GOT3 (cell line): ENCODE measurements around the gene PRODH2.
"Not testable (repeated sequence)": the region's sequence is repeated elsewhere in the genome, so short reads cannot be mapped to it uniquely, and the experiment has no call there.

Experiments
- DNase-seq: peaks from one replicate; lab custom pipeline; 2025; ENCODE audit warnings: mixed read lengths; lab: John Stamatoyannopoulos, UW

The PRODH2 gene

DNA sequence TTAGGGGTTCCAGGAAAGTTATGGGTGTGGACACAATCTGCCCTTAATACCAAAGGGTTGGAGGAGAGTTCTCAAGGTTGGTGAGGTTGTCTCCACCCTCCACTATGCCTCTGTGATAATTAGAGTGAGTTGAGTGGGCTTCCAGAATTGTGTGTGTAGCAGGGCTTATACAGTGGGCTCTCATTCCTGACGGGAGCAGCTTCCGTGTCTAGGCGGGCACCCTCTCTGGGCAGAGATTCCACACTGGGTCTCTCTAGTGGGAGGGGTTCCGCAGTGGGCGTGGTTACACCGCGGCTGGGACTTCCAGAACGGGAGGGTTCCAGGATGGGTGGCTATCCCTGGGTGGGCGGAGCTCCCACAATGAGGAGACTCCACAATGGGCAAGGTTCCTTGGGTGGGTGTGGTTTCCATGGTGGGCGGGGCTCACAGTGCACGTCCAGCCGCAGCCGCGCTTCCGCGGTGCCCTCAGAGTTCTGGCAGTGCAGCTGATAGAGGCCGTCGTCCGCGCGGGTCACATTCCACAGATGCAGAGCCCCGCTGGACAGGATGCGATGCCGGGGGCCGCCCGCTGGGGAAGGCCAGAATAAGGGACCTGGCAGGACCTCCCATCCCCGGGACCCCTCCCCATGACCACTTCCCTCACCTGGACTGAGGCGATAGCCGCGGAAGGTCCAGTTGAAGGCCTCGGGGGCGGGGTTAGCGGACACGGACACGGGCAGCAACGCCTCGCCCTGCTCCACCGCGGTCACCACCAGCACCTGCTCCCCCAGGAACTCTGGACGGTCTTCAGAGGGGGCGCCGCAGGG lies 31.2 kb upstream of the PRODH2 start:
- no peak for DNase-seq

DNA sequence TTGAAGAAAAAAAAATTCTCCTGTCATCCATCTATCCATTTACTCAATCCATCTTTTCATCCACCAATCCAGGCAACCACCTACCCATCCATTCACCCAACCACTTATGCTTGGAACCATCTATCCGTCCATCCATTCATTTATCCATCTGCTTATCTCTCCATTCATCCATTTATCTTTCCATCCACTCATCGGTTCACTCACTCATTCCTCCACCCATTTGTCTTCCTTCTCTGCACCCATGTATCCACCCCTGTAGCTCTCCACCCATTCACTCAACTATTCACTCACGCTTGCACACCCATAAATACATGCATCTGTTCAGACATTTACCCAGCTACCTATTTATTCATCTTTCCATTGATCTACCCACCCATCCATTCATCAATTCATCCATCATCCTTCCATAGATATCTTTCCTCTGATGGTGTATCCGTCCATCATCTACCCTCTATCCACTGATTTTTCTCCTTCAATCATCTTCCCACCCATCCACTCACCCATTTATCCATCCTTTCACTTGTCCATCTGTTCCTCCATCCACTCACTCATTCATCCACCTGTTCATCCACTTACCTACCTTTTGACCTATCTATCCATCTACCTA lies 30.1 kb upstream of the PRODH2 start:
- no peak for DNase-seq

DNA sequence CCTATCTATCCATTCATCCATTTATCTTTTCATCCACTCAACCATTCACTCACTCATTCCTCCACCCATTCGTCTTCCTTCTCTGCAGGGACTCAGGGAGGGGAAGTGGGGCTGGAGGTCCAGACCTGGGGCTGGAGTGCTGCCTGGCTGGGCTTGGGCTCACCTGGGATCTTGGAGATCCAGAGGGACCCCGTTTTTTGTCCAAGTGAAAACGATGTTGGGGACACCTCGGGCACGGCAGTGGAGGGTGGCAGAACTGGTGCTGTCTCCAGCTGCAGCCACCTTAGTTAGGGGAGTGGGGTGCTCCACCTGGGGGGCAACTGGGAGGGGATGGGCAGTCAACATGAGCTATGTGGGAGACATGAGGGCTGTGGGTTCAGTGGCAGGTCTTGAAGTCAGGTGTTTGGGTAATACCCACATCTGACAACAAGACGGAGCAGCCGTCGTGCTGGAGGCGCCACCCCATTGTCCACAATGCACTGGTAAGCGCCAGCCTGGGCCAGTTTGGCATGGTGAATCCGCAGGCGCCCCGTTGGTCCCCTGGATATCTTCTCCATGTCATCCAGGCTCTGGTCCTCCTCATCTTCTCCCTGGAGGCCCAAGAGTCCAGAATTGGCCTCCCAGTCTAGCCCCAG lies 29.4 kb upstream of the PRODH2 start:
- no peak for DNase-seq

- not testable (repeated sequence) for DNase-seq
These were observed 23.5 kb upstream of the PRODH2 start for GRCh38 chr19:35836096-35836495.

GRCh38 chr19:35833972-35834371 lies 21.3 kb upstream of the PRODH2 start:
- no peak for DNase-seq

GRCh38 chr19:35832054-35832453 lies 19.4 kb upstream of the PRODH2 start:
- DNase-seq = no peak

- DNase-seq = no peak
These were observed 18.3 kb upstream of the PRODH2 start for GRCh38 chr19:35830986-35831385.

GRCh38 chr19:35828692-35829301 lies 16.2 kb upstream of the PRODH2 start:
- DNase-seq = peak; percentile 10

DNA sequence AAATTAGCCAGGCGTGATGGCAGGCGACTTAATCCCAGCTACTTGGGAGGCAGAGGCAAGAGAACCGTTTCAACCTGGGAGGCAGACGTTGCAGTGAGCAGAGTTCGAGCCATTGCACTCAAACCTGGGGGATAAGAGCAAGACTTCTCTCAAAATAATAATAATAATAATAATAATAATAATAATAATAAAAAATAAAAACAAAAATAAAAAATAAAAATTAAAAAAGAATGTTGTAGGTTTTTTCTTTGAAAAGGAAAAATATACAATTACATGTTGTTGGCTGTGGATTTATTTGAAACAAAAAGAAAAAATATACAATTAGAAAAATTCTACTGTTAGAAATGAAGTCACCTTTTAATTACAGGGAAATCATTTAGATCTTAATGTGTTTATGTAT lies 11.5 kb upstream of the PRODH2 start:
- no peak for DNase-seq

GRCh38 chr19:35822579-35822978 lies 9.9 kb upstream of the PRODH2 start:
- no peak for DNase-seq

DNA sequence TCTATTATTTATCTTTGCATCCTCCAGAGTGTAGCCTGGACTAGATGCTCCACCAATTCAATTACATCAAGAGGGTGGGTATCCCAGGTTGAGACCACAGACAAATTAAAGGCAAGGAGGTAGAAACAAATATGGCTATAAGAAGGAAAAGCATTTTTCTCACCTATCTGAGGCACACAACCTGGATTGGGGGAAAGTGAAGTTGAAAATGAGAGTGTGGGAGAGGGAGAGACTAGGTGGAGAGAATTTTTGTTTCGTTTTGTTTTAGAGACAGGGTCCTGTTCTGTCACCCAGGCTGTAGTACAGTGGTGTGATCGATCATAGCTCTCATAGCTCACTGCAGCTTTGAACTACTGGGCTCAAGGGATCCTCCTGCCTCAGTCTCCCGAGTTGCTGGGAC lies 5.8 kb upstream of the PRODH2 start:
- no peak for DNase-seq

DNA sequence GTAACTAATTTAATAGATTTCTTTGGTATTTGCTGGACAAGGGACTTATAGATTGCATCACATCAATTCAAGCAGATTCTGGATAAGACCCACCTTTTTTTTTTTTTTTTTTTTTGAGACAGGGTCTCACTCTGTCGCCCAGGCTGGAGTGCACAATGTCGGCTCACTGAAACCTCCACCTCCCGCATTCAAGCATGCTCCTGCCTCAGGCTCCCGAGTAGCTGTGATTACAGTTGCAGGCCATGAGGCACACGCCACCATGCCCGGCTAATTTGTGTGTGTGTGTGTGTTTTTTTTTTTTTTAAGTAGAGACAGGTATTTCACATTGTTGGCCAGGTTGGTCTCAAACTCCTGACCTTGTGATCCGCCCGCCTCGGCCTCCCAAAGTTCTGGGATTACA lies 4.2 kb upstream of the PRODH2 start:
- DNase-seq = no peak

- DNase-seq = no peak
These were observed 3.6 kb upstream of the PRODH2 start for GRCh38 chr19:35816262-35816661.

DNA sequence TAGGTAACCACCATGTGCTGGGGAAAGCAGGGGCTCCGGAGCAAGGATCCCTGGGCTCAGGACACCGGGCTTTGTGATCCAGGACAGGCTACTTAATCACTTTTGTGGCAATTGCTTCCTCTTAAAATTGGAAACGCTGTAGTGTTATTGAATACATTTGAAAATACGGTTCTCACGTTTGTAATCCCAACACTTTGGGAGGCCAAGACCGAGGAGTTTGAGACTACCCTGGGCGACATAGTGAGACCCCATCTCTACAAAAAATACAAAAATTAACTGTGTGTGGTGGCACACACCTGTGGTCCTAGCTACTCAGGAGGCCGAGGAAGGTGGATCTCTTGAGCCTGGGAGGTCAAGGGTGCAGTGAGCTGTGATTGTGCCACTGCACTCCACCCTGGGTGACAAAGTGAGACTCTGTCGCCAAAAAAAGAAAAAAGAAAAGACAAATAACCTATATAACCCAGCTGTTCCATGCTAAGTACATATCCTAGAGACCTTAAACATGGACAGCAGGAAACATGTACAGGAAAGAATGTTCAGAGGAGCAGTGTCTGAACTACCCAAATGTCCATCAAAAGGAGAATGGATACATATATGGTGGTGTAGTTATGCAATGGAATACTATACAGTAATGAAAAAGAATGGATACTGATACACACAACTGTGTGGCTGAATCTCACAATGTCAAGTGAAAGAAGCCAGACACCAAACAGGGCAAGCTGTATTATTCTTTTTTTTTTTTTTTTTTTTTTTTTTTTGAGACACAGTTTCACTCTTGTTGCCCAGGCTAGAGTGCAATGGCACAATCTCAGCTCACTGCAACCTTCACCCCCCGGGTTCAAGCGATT lies 622 bp upstream of the PRODH2 start:
- DNase-seq = no peak

- no peak for DNase-seq
These were observed 1.1 kb downstream of the PRODH2 start for GRCh38 chr19:35811317-35812219.

GRCh38 chr19:35807633-35808032 lies 5.0 kb downstream of the PRODH2 start:
- DNase-seq = no peak

- DNase-seq = no peak
These were observed 6.0 kb downstream of the PRODH2 start for GRCh38 chr19:35806597-35806996.

GRCh38 chr19:35805526-35806102 lies 7.0 kb downstream of the PRODH2 start:
- no peak for DNase-seq

DNA sequence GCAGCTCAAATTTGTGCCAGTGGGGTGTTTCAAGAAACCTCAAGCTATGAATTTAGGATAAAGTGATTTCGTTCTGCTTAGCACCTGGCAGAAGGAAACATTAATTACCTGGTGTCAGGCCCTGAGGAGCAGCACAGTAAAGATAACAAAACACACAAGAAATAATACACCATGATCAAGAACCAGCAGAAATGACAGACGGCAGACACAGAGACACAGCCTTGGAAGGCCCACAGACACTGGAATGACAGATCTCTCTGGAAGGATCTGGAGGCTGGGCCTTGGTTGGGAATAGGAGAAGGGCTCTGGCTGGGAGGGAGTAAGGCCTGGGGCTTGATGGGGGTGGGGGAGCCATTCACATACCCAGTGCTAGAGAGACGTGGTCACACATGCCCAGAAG lies 10.8 kb downstream of the PRODH2 start:
- no peak for DNase-seq

- no peak for DNase-seq
These were observed 15.0 kb downstream of the PRODH2 start for GRCh38 chr19:35797663-35798062.
